Erythroblast (primary cell): ENCODE results near the gene CCDC136.

Experiments used
- GATA1 ChIP-seq: IDR thresholded peaks from 2 replicates; pipeline ENCODE4 v1.6.1; 2011; ENCODE audit warnings: low read depth, mild to moderate bottlenecking, control low read depth, low read length, moderate library complexity
- POLR2A ChIP-seq: IDR thresholded peaks from 2 replicates; pipeline ENCODE4 v1.6.1; 2011; ENCODE audit warnings: mild to moderate bottlenecking, low read length

- TF ChIP-seq POLR2A (no peak), GATA1 (no peak)
Observed at GRCh38 chr7:128770233-128770632, 21.5 kb upstream of the CCDC136 start.
